HCT116 (cell line): Measurements from ENCODE around the gene MYO7B. TPM values are rescaled to one million over a fixed set of nuclear protein-coding genes. Genes with fewer than 3 reads are reported as not detected.

Experiments
- ATAC-seq: fragments of 200-7000 bp; cut with Tn5 transposase; 2 replicates; pipeline ENCODE4 v1.9.1; 2020; ENCODE audit warnings: mild to moderate bottlenecking, moderate library complexity
- BruUV-seq: library from RNA; stranded (reverse); fragments of 400-500 nt; replicated peaks from 2 replicates; lab custom pipeline; 2021; lab: Mats Ljungman, UMichigan
- CTCF ChIA-PET: fragments of 300-600 bp; sonication (Branson Sonifier 250); formaldehyde crosslinking; loops from one replicate; lab custom pipeline; 2021; ENCODE audit warnings: antibody characterized with exemption; lab: Charles Lee
- POLR2A ChIA-PET: fragments of 300-600, 350-600 bp; sonication (Branson Sonifier 250); formaldehyde crosslinking; loops from one replicate; lab custom pipeline; 2021; ENCODE audit warnings: antibody characterized with exemption; lab: Charles Lee
- RAD21 ChIA-PET, 2 experiments: fragments of 300-600 bp; sonication (Branson Sonifier 250); formaldehyde crosslinking; loops; one replicate each; lab custom pipeline; 2023; ENCODE audit warnings: low total read pairs in 2 of 2; ENCODE audit not compliant: uncharacterized antibody in 2 of 2, unreplicated experiment in 2 of 2, low non-redundant PET in 1 of 2; lab: Charles Lee
- DNase-seq: peaks from one replicate; pipeline ENCODE4 v3.0.0-alpha.2; 2010; ENCODE audit warnings: low read depth, low spot score
- H2AFZ ChIP-seq: fragments of 200-600 bp; shearing (Covaris generic), sonication (generic); 2 replicates; pipeline ENCODE4 v1.6.1; 2017; ENCODE audit warnings: low read depth, mixed run types, mixed read lengths, antibody characterized with exemption, low read length; ENCODE audit not compliant: poor library complexity, severe bottlenecking
- H3K27ac ChIP-seq: 2 replicates; pipeline ENCODE4 v1.5.1; 2012; ENCODE audit warnings: low read depth, low read length
- H3K27me3 ChIP-seq: fragments of 200-600 bp; sonication (generic); 2 replicates; pipeline ENCODE4 v1.6.1; 2016; ENCODE audit warnings: mixed run types, low read length, mixed read lengths; ENCODE audit not compliant: insufficient read depth
- H3K36me3 ChIP-seq, 2 experiments: fragments of 200-500 bp in 1 of 2; fragments of 200-600 bp in 1 of 2; sonication (Bioruptor generic) in 1 of 2; sonication (generic) in 1 of 2; 2 replicates each; pipeline versions ENCODE4 v1.5.1 to v1.6.1; 2014 to 2016; ENCODE audit warnings: low read length in 2 of 2, inconsistent platforms in 1 of 2, mixed read lengths in 1 of 2, mixed run types in 1 of 2; ENCODE audit not compliant: insufficient read depth in 2 of 2, control insufficient read depth in 1 of 2
- H3K4me1 ChIP-seq, 2 experiments: fragments of 200-600 bp in 1 of 2; sonication (generic) in 1 of 2; 2 replicates each; pipeline versions ENCODE4 v1.5.1 to v1.6.1; 2012 to 2017; ENCODE audit warnings: low read length in 2 of 2, inconsistent platforms in 1 of 2, mild to moderate bottlenecking in 1 of 2, mixed read lengths in 1 of 2, mixed run types in 1 of 2, moderate library complexity in 1 of 2; ENCODE audit not compliant: insufficient read depth in 2 of 2, control insufficient read depth in 1 of 2
- H3K4me2 ChIP-seq: fragments of 200-600 bp; sonication (generic); 2 replicates; pipeline ENCODE4 v1.6.1; 2017; ENCODE audit warnings: mixed run types, low read length, mixed read lengths
- H3K4me3 ChIP-seq, 2 experiments: fragments of 200-600 bp in 1 of 2; sonication (generic) in 1 of 2; replicated peaks in 1 of 2; 2 replicates each; pipeline ENCODE4 v1.5.1; 2011 to 2016; ENCODE audit warnings: low read length in 2 of 2, control low read depth in 1 of 2, low read depth in 1 of 2, mild to moderate bottlenecking in 1 of 2, mixed read lengths in 1 of 2, mixed run types in 1 of 2
- H3K79me2 ChIP-seq: fragments of 200-600 bp; sonication (generic); 2 replicates; pipeline ENCODE4 v1.6.1; 2017; ENCODE audit warnings: mild to moderate bottlenecking, mixed run types, low read length, moderate library complexity, mixed read lengths; ENCODE audit not compliant: insufficient read depth
- H3K9ac ChIP-seq: fragments of 200-600 bp; sonication (generic); 2 replicates; pipeline ENCODE4 v1.6.1; 2016; ENCODE audit warnings: low read length, mixed read lengths
- H3K9me2 ChIP-seq: fragments of 200-600 bp; sonication (generic), shearing (Covaris generic); 2 replicates; pipeline ENCODE4 v1.6.1; 2017; ENCODE audit warnings: mixed run types, mild to moderate bottlenecking, moderate library complexity; ENCODE audit not compliant: insufficient read depth
- H3K9me3 ChIP-seq, 2 experiments: fragments of 200-500 bp in 1 of 2; fragments of 200-600 bp in 1 of 2; sonication (Bioruptor generic) in 1 of 2; sonication (generic) in 1 of 2; 2 replicates each; pipeline ENCODE4 v1.6.1; 2014 to 2017; ENCODE audit warnings: low read length in 2 of 2, mixed read lengths in 2 of 2, inconsistent platforms in 1 of 2, low read depth in 1 of 2, mild to moderate bottlenecking in 1 of 2, mixed run types in 1 of 2, moderate library complexity in 1 of 2; ENCODE audit not compliant: control insufficient read depth in 1 of 2, insufficient read depth in 1 of 2
- H4K20me1 ChIP-seq: fragments of 200-600 bp; sonication (generic), shearing (Covaris generic); 2 replicates; pipeline ENCODE4 v1.6.1; 2017; ENCODE audit warnings: mixed run types, mild to moderate bottlenecking, moderate library complexity; ENCODE audit not compliant: insufficient read depth
- CTCF ChIP-seq, 3 experiments: fragments of 200-600 bp in 1 of 3; sonication (generic) in 1 of 3; IDR thresholded peaks in 2 of 3; conservative IDR thresholded peaks in 1 of 3; 2 replicates each; pipeline ENCODE4 v1.5.1; 2012 to 2017; ENCODE audit warnings: low read depth in 2 of 3, low read length in 2 of 3, antibody characterized with exemption in 1 of 3, borderline replicate concordance in 1 of 3, control low read depth in 1 of 3, mild to moderate bottlenecking in 1 of 3, mixed read lengths in 1 of 3, mixed run types in 1 of 3, moderate library complexity in 1 of 3; ENCODE audit not compliant: insufficient read depth in 1 of 3
- ELF1 ChIP-seq: IDR thresholded peaks from 2 replicates; pipeline ENCODE4 v1.6.1; 2012; ENCODE audit warnings: low read depth, borderline replicate concordance
- EZH2 ChIP-seq: fragments of 200-600 bp; sonication (generic); IDR thresholded peaks from 2 replicates; pipeline ENCODE4 v1.6.1; 2017; ENCODE audit warnings: antibody characterized with exemption, mixed run types
- EZH2phosphoT487 ChIP-seq: fragments of 200-600 bp; IDR thresholded peaks from 2 replicates; pipeline ENCODE4 v1.6.1; 2018; ENCODE audit warnings: antibody characterized with exemption, borderline replicate concordance
- FOSL1 ChIP-seq: IDR thresholded peaks from 2 replicates; pipeline ENCODE4 v1.6.1; 2012; ENCODE audit warnings: low read depth
- JUND ChIP-seq: IDR thresholded peaks from 2 replicates; pipeline ENCODE4 v1.6.1; 2012
- POLR2A ChIP-seq: IDR thresholded peaks from 2 replicates; pipeline ENCODE4 v1.7.0; 2011; ENCODE audit warnings: borderline replicate concordance; ENCODE audit not compliant: insufficient read depth, insufficient read length; ENCODE audit errors: extremely low read depth
- POLR2AphosphoS5 ChIP-seq: IDR thresholded peaks from 2 replicates; pipeline ENCODE4 v1.6.1; 2011; ENCODE audit warnings: mild to moderate bottlenecking, low read depth, low read length, moderate library complexity
- RAD21 ChIP-seq: IDR thresholded peaks from 2 replicates; pipeline ENCODE4 v1.6.1; 2012; ENCODE audit warnings: low read depth, mild to moderate bottlenecking
- TCF7L2 ChIP-seq: IDR thresholded peaks from 2 replicates; pipeline ENCODE4 v1.7.0; 2011; ENCODE audit warnings: borderline replicate concordance, inconsistent platforms; ENCODE audit not compliant: insufficient read depth, insufficient read length; ENCODE audit errors: extremely low read depth
- YY1 ChIP-seq: IDR thresholded peaks from 2 replicates; pipeline ENCODE4 v1.6.1; 2011; ENCODE audit warnings: low read length, low read depth, moderate library complexity, mild to moderate bottlenecking; ENCODE audit not compliant: insufficient replicate concordance; ENCODE audit errors: extremely low read depth
- ZFX ChIP-seq: fragments of 450-650 bp; IDR thresholded peaks from 2 replicates; pipeline ENCODE4 v1.6.1; 2017
- ZNF274 ChIP-seq: fragments of 200-500 bp; sonication (Bioruptor generic); IDR thresholded peaks from 2 replicates; pipeline ENCODE4 v1.6.1; 2014; ENCODE audit warnings: mild to moderate bottlenecking, low read depth, low read length, inconsistent platforms
- intact Hi-C: fragments of 100-400 bp; cut with micrococcal nuclease; formaldehyde crosslinking; loops from 2 replicates; pipeline ENCODE4 v1.10.0; 2022
- total RNA-seq: library from RNA; stranded (reverse); gene quantifications from one replicate; pipeline ENCODE4 v1.2.1, GENCODE V29; 2021; ENCODE audit not compliant: unreplicated experiment

The MYO7B gene
- total RNA-seq, 1 experiment from 2014 or later, result 0.07 TPM

- ATAC-seq, result peak; percentile 72
- H2AFZ ChIP-seq, result peak within 1 kb of the TSS; percentile 92
- RAD21 ChIA-PET, result no interaction called here
- no peaks in the 10 kb centered on the region for H3K79me2 ChIP-seq
- peak within 1 kb of the TSS; percentile 40 for H3K9ac ChIP-seq
- BruUV-seq, result no TSS peak
- H3K27me3 ChIP-seq, result peaks cover 7% of the 10 kb centered on the region; the same call in 1 of the 2 replicates
- peak within 1 kb of the TSS; percentile 43 to 59 for H3K4me3 ChIP-seq
- intact Hi-C loops, result loop anchor here (10.0 kb wide), 1 partner anchor 481 kb away; no protein-coding TSS in a partner anchor
- H4K20me1 ChIP-seq, result no peaks in the 10 kb centered on the region
- TF ChIP-seq ZFX (no peak), CTCF (IDR thresholded peaks at IDR 0.05 in 2 of 3, conservative IDR thresholded peaks at IDR 0.05 in 1 of 3; ENCODE audit: borderline replicate concordance in 1 of 3, insufficient read depth in 1 of 3, low read depth in 2 of 3, low read length in 2 of 3) (no peak), RAD21 (peak; percentile 37), POLR2A (no peak)
- TF ChIP-seq, all 23 proteins: peak for 1
- no peaks in the 10 kb centered on the region for H3K36me3 ChIP-seq
- CTCF ChIA-PET, result interaction anchor here (0.9 to 1.8 kb wide), 3 partner anchors 84 to 479 kb away, joined by 3 to 10 read pairs (median 5); no protein-coding TSS in a partner anchor
- no peak for DNase-seq
- H3K27ac ChIP-seq, result no peak within 1 kb of the TSS; the same call in 1 of the 2 replicates
- H3K4me1 ChIP-seq, result peaks cover 0 to 15% of the 10 kb centered on the region in 2 experiments; a peak in 2 of 4 replicates
- POLR2A ChIA-PET, result no interaction called here
- no peaks in the 10 kb centered on the region for H3K9me3 ChIP-seq
- H3K9me2 ChIP-seq, result no peaks in the 10 kb centered on the region
- peak within 1 kb of the TSS; percentile 96 for H3K4me2 ChIP-seq
Measured at GRCh38 chr2:127675331-127676261, 140.1 kb downstream of the MYO7B start, which contains the start of gene LIMS2. Gene LIMS2 (minus strand): TSS chr2:127675530. CDS start chr2:127675024, 506 bp downstream.

DNA sequence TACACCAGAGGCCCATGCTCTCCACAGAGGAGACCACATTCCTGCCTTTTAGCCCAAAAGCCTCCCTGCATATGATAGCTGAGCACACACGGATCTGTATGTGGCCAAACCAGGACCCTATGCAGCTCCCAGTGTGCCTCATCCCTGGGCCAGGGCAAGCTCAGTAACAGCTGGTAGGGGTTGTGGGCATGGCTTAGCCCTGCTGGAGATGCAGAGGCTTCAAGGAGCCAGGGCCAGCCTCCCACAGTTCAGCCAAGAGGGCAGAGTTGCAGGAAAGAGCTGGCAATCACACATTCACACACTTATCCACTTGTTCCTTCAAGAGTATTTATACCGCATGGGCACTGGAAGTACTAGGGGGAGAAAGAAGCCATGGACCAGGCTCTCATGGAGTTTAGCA, 141.4 kb downstream of the MYO7B start:
- CTCF ChIA-PET, result interaction anchor here (0.6 to 0.9 kb wide), 2 partner anchors 19 to 480 kb away, joined by 3 read pairs; no protein-coding TSS in a partner anchor
- no peak for TF ChIP-seq POLR2AphosphoS5
- TF ChIP-seq YY1, result no peak
- TF ChIP-seq EZH2phosphoT487, result no peak
- no peak for TF ChIP-seq FOSL1
- no peak for TF ChIP-seq CTCF (IDR thresholded peaks at IDR 0.05 in 2 of 3, conservative IDR thresholded peaks at IDR 0.05 in 1 of 3; ENCODE audit: borderline replicate concordance in 1 of 3, insufficient read depth in 1 of 3, low read depth in 2 of 3, low read length in 2 of 3)
- no peak for TF ChIP-seq EZH2
- TF ChIP-seq JUND, result no peak
- TF ChIP-seq POLR2A, result no peak
- TF ChIP-seq TCF7L2, result no peak
- TF ChIP-seq ZNF274, result no peak
- TF ChIP-seq ELF1, result no peak

More for the DNA sequence above, 141.4 kb downstream of the MYO7B start:
- ATAC-seq, result no peak
- Histone ChIP-seq H3K79me2 (no peaks in the 10 kb centered on the region), H4K20me1 (no peaks in the 10 kb centered on the region), H3K9ac (no peak overlapping the region), H3K4me1 (peaks cover 0 to 15% of the 10 kb centered on the region in 2 experiments; a peak in 2 of 4 replicates), H3K36me3 (no peaks in the 10 kb centered on the region), H3K27ac (no peak overlapping the region), H3K4me2 (no peak overlapping the region), H3K9me2 (no peaks in the 10 kb centered on the region), H3K4me3 (no peak overlapping the region), H3K27me3 (peaks cover 7% of the 10 kb centered on the region; the same call in 1 of the 2 replicates), H2AFZ (no peak overlapping the region), H3K9me3 (no peaks in the 10 kb centered on the region)
- intact Hi-C loops, result loop anchor here (10.0 kb wide), 1 partner anchor 482 kb away; no protein-coding TSS in a partner anchor
- ChIA-PET RAD21 (no interaction called here), POLR2A (no interaction called here)
- no peak for DNase-seq
- no TSS peak for BruUV-seq
